ENCODE data around the gene ARHGAP42. TPM values are rescaled to one million over a fixed set of nuclear protein-coding genes. Genes with fewer than 3 reads are reported as not detected.

ARHGAP42 gene
- total RNA-seq, 1 experiment from 2014 or later, result 39.1 TPM

GRCh38 chr11:100927579-100927978 lies 240.5 kb downstream of the ARHGAP42 start:
- Histone ChIP-seq H2BK20ac (ENCODE audit: low read depth, low read length, poor library complexity, severe bottlenecking) (no peak overlapping the region), H4K91ac (ENCODE audit: insufficient read length, low read depth, low read length) (no peak overlapping the region), H3K56ac (ENCODE audit: insufficient read length, low read depth, low read length) (no peak overlapping the region), H2AK5ac (ENCODE audit: insufficient read length, low read length) (no peak overlapping the region), H3K9me3 (ENCODE audit: control insufficient read depth, low read depth, low read length) (no peaks in the 10 kb centered on the region), H2BK12ac (ENCODE audit: insufficient read length, low read depth, low read length) (no peak overlapping the region), H2AFZ (ENCODE audit: low read length) (no peak overlapping the region), H3K14ac (ENCODE audit: insufficient read depth, low read length) (no peak overlapping the region), H3K79me2 (ENCODE audit: insufficient read depth, low read length) (no peaks in the 10 kb centered on the region), H2BK120ac (ENCODE audit: low read depth, low read length, poor library complexity, severe bottlenecking) (no peak overlapping the region), H3K4ac (ENCODE audit: low read depth, low read length) (no peak overlapping the region), H3T11ph (ENCODE audit: low read length) (no peak overlapping the region), H4K20me1 (ENCODE audit: control insufficient read depth, insufficient read depth, insufficient read length) (no peaks in the 10 kb centered on the region), H2BK5ac (ENCODE audit: insufficient read length, low read length) (no peak overlapping the region), H4K8ac (replicated peaks; ENCODE audit: insufficient read length, low read depth, low read length) (no peak overlapping the region), H3K23me2 (ENCODE audit: insufficient read length, low read depth, low read length, poor library complexity, severe bottlenecking) (no peaks in the 10 kb centered on the region), H4K5ac (ENCODE audit: insufficient read length, low read depth, low read length) (no peak overlapping the region), H3K79me1 (ENCODE audit: insufficient read depth, low read depth, low read length, poor library complexity, severe bottlenecking) (no peaks in the 10 kb centered on the region), H3K27ac (ENCODE audit: insufficient read length, low read depth, low read length) (no peak overlapping the region), H2BK15ac (ENCODE audit: low read depth, low read length) (no peak overlapping the region), H3K23ac (ENCODE audit: insufficient read length, low read depth, low read length) (no peak overlapping the region), H3K27me3 (ENCODE audit: insufficient read depth, low read length) (no peaks in the 10 kb centered on the region), H3K4me1 (ENCODE audit: insufficient read depth, low read length) (no peaks in the 10 kb centered on the region), H3K4me2 (ENCODE audit: insufficient read depth, insufficient read length, low read length) (no peak overlapping the region), H3K9ac (ENCODE audit: extremely low read depth, insufficient read length, low read length) (no peak overlapping the region), H3K18ac (ENCODE audit: insufficient read length, low read depth, low read length) (no peak overlapping the region)
- Mint-ChIP-seq H3K27ac (peak overlapping the region in 1 of 3 experiments; percentile 17; a peak in 1 of 7 replicates), H3K4me1 (peaks cover 13 to 19% of the 10 kb centered on the region in 2 experiments), H3K36me3 (ENCODE audit: insufficient read depth in 1 of 3, low read depth in 3 of 3) (no peaks in the 10 kb centered on the region), H3K27me3 (ENCODE audit: low read depth) (no peaks in the 10 kb centered on the region), H3K9me3 (no peaks in the 10 kb centered on the region), H3K4me3 (no peak overlapping the region)
- DNase-seq, result no peak
- WGBS (ENCODE audit: extremely low coverage, insufficient read length, low lambda C conversion rate), result no CpG with 5 or more reads among the region's 5 CpGs
- TF ChIP-seq CTCF (conservative IDR thresholded peaks at IDR 0.05), result no peak

All from H9 (cell line).